WTC11 (cell line): ENCODE results near the gene NRXN3. TPM values are rescaled to one million over a fixed set of nuclear protein-coding genes. Genes with fewer than 3 reads are reported as not detected.

Source experiments
- ATAC-seq: fragments of 200-7000 bp; cut with Tn5 transposase; 2 replicates; pipeline ENCODE4 v1.10.0; 2021; ENCODE audit warnings: mild to moderate bottlenecking, moderate library complexity
- CTCF ChIA-PET: fragments of 300-600 bp; sonication (Branson Sonifier 250); formaldehyde crosslinking; loops from one replicate; lab custom pipeline; 2021; ENCODE audit warnings: antibody characterized with exemption; lab: Charles Lee
- POLR2A ChIA-PET: fragments of 350-600 bp; sonication (Branson Sonifier 250); formaldehyde crosslinking; loops from one replicate; lab custom pipeline; 2021; ENCODE audit warnings: antibody characterized with exemption; lab: Charles Lee
- DNase-seq: peaks from one replicate; pipeline ENCODE4 v3.0.0; 2021; ENCODE audit warnings: low spot score
- H3K27ac Mint-ChIP-seq: 2 replicates; pipeline ENCODE4 v1.8.0; 2021; ENCODE audit warnings: mixed read lengths
- H3K27me3 Mint-ChIP-seq: 2 replicates; pipeline ENCODE4 v1.8.0; 2021; ENCODE audit warnings: low read depth, mild to moderate bottlenecking, moderate library complexity, mixed read lengths
- H3K36me3 Mint-ChIP-seq: 2 replicates; pipeline ENCODE4 v1.8.0; 2021; ENCODE audit warnings: mixed read lengths
- H3K4me1 Mint-ChIP-seq: 2 replicates; pipeline ENCODE4 v1.8.0; 2022; ENCODE audit warnings: mixed read lengths
- H3K4me3 Mint-ChIP-seq: 2 replicates; pipeline ENCODE4 v1.8.0; 2021; ENCODE audit warnings: mild to moderate bottlenecking, moderate library complexity, mixed read lengths
- H3K9me3 Mint-ChIP-seq: 2 replicates; pipeline ENCODE4 v1.8.0; 2021; ENCODE audit warnings: mixed read lengths
- CBFB ChIP-seq: sonication (generic); formaldehyde crosslinking; IDR thresholded peaks from 2 replicates; pipeline ENCODE4 v1.8.1; 2022; ENCODE audit warnings: mild to moderate bottlenecking, low read depth, missing genetic modification reagents
- CREM ChIP-seq: sonication (generic); formaldehyde crosslinking; IDR thresholded peaks from 2 replicates; pipeline ENCODE4 v1.8.1; 2022; ENCODE audit warnings: mild to moderate bottlenecking, missing genetic modification reagents, moderate library complexity
- ELF4 ChIP-seq: sonication (generic); formaldehyde crosslinking; IDR thresholded peaks from 2 replicates; pipeline ENCODE4 v1.8.1; 2022; ENCODE audit warnings: low read depth, mild to moderate bottlenecking, moderate library complexity, missing genetic modification reagents
- EMX1 ChIP-seq: fragments of 250-450 bp; sonication (Bioruptor Pico); IDR thresholded peaks from 2 replicates; pipeline ENCODE4 v1.8.0; 2021; ENCODE audit warnings: mild to moderate bottlenecking
- ESRRA ChIP-seq: sonication (generic); formaldehyde crosslinking; IDR thresholded peaks from 2 replicates; pipeline ENCODE4 v1.8.1; 2022; ENCODE audit warnings: mild to moderate bottlenecking, missing genetic modification reagents, borderline replicate concordance
- FOXJ3 ChIP-seq: sonication (generic); formaldehyde crosslinking; IDR thresholded peaks from 2 replicates; pipeline ENCODE4 v1.9.0; 2021; ENCODE audit warnings: missing genetic modification reagents, mild to moderate bottlenecking, borderline replicate concordance
- FOXP1 ChIP-seq: sonication (generic); formaldehyde crosslinking; IDR thresholded peaks from 2 replicates; pipeline ENCODE4 v1.8.0; 2022; ENCODE audit warnings: missing genetic modification reagents, mild to moderate bottlenecking, moderate library complexity, borderline replicate concordance
- HMGA2 ChIP-seq: fragments of 250-450 bp; sonication (Bioruptor Pico); IDR thresholded peaks from 2 replicates; pipeline ENCODE4 v1.4.0; 2021; ENCODE audit warnings: mild to moderate bottlenecking, moderate library complexity
- JAZF1 ChIP-seq: fragments of 250-450 bp; sonication (Bioruptor Pico); IDR thresholded peaks from 2 replicates; pipeline ENCODE4 v1.9.0; 2021; ENCODE audit warnings: moderate library complexity, mild to moderate bottlenecking, inconsistent platforms
- KAT7 ChIP-seq: sonication (generic); formaldehyde crosslinking; IDR thresholded peaks from 2 replicates; pipeline ENCODE4 v1.8.1; 2023; ENCODE audit warnings: missing genetic modification reagents, mild to moderate bottlenecking, borderline replicate concordance
- NFE2L1 ChIP-seq: sonication (generic); formaldehyde crosslinking; IDR thresholded peaks from 2 replicates; pipeline ENCODE4 v1.8.1; 2023; ENCODE audit warnings: missing genetic modification reagents
- NR2C2 ChIP-seq: sonication (generic); formaldehyde crosslinking; IDR thresholded peaks from 2 replicates; pipeline ENCODE4 v1.8.0; 2022; ENCODE audit warnings: mild to moderate bottlenecking, missing genetic modification reagents
- OVOL2 ChIP-seq: fragments of 250-450 bp; sonication (Bioruptor Pico); IDR thresholded peaks from 2 replicates; pipeline ENCODE4 v1.9.0; 2021; ENCODE audit warnings: mild to moderate bottlenecking, borderline replicate concordance
- SMAD4 ChIP-seq: sonication (generic); formaldehyde crosslinking; IDR thresholded peaks from 2 replicates; pipeline ENCODE4 v1.8.0; 2022; ENCODE audit warnings: mild to moderate bottlenecking, missing genetic modification reagents
- SOX15 ChIP-seq: fragments of 250-450 bp; sonication (Bioruptor Pico); IDR thresholded peaks from 2 replicates; pipeline ENCODE4 v1.9.0; 2021; ENCODE audit warnings: mild to moderate bottlenecking
- SP1 ChIP-seq: sonication (generic); formaldehyde crosslinking; conservative IDR thresholded peaks from 2 replicates; pipeline ENCODE4 v1.8.1; 2022; ENCODE audit warnings: missing genetic modification reagents
- STAT6 ChIP-seq: sonication (generic); formaldehyde crosslinking; conservative IDR thresholded peaks from 2 replicates; pipeline ENCODE4 v1.8.1; 2023; ENCODE audit warnings: mild to moderate bottlenecking, low read depth, missing genetic modification reagents, moderate library complexity
- USF1 ChIP-seq: sonication (generic); formaldehyde crosslinking; IDR thresholded peaks from 2 replicates; pipeline ENCODE4 v1.8.0; 2022; ENCODE audit warnings: mild to moderate bottlenecking, missing genetic modification reagents
- ZBTB21 ChIP-seq: sonication (generic); formaldehyde crosslinking; IDR thresholded peaks from 2 replicates; pipeline ENCODE4 v1.8.1; 2023; ENCODE audit warnings: mild to moderate bottlenecking, missing genetic modification reagents, borderline replicate concordance
- ZNF121 ChIP-seq: sonication (generic); formaldehyde crosslinking; IDR thresholded peaks from 2 replicates; pipeline ENCODE4 v1.8.0; 2023; ENCODE audit warnings: missing genetic modification reagents
- ZNF138 ChIP-seq: sonication (generic); formaldehyde crosslinking; conservative IDR thresholded peaks from 2 replicates; pipeline ENCODE4 v1.8.1; 2022; ENCODE audit warnings: mild to moderate bottlenecking, moderate library complexity, missing genetic modification reagents
- ZNF671 ChIP-seq: fragments of 250-450 bp; sonication (Bioruptor Pico); IDR thresholded peaks from 2 replicates; pipeline ENCODE4 v1.8.0; 2021; ENCODE audit warnings: mild to moderate bottlenecking
- total RNA-seq: library from RNA; stranded (reverse); gene quantifications from 3 replicates; pipeline ENCODE4 v1.2.3, GENCODE V29; 2021
- TF ChIP-seq, protein P1 (sequence below): sonication (generic); formaldehyde crosslinking; IDR thresholded peaks from 2 replicates; pipeline ENCODE4 v1.8.1; 2022; ENCODE audit warnings: low read depth, missing genetic modification reagents, borderline replicate concordance
- TF ChIP-seq, protein P2 (sequence below): sonication (generic); formaldehyde crosslinking; IDR thresholded peaks from 2 replicates; pipeline ENCODE4 v1.8.0; 2023; ENCODE audit warnings: missing genetic modification reagents, mild to moderate bottlenecking, borderline replicate concordance

The NRXN3 gene
- total RNA-seq, 1 experiment from 2014 or later, result 3.0 TPM

DNA sequence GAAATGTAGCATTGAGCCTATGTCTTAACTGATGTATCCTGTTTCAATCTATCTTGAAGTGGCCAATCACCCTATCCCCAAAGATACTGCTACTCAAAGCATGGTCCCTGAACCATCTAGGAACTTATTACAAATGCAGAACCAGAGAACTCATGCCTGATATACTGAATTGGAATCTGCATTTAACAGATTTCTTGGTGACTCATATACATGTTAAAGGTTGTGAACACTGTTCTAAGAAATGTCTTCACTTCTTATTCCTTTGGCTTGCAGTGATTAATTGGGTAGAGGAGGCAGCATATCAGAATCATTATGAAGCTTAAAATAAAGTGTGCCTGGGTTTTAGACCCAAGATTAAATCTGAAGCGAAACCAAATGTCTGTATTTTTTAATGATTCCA lies 1245.6 kb downstream of the NRXN3 start:
- ChIA-PET CTCF (no interaction called here), POLR2A (no interaction called here)
- Mint-ChIP-seq H3K36me3 (peaks cover 3% of the 10 kb centered on the region; the same call in 1 of the 2 replicates), H3K27ac (no peak overlapping the region), H3K27me3 (no peaks in the 10 kb centered on the region), H3K4me1 (0 out of 2 replicates have a peak, but pooled peaks cover 3% of the 10 kb centered on the region), H3K9me3 (peaks cover 9% of the 10 kb centered on the region), H3K4me3 (no peak overlapping the region)
- TF ChIP-seq ZNF121 (CRISPR knock-in tag) (no peak), JAZF1 (CRISPR knock-in tag) (no peak), SP1 (CRISPR knock-in tag) (no peak), FOXP1 (no peak), EMX1 (CRISPR knock-in tag) (no peak), NR2C2 (CRISPR knock-in tag) (no peak), STAT6 (no peak), ZNF671 (CRISPR knock-in tag) (no peak), KAT7 (CRISPR knock-in tag) (no peak), HMGA2 (CRISPR knock-in tag) (no peak), ELF4 (CRISPR knock-in tag) (no peak), NFE2L1 (CRISPR knock-in tag) (no peak)
- TF ChIP-seq, protein P1, sequence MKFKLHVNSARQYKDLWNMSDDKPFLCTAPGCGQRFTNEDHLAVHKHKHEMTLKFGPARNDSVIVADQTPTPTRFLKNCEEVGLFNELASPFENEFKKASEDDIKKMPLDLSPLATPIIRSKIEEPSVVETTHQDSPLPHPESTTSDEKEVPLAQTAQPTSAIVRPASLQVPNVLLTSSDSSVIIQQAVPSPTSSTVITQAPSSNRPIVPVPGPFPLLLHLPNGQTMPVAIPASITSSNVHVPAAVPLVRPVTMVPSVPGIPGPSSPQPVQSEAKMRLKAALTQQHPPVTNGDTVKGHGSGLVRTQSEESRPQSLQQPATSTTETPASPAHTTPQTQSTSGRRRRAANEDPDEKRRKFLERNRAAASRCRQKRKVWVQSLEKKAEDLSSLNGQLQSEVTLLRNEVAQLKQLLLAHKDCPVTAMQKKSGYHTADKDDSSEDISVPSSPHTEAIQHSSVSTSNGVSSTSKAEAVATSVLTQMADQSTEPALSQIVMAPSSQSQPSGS (CRISPR knock-in tag), result no peak
- DNase-seq (no peak), ATAC-seq (no peak)

DNA sequence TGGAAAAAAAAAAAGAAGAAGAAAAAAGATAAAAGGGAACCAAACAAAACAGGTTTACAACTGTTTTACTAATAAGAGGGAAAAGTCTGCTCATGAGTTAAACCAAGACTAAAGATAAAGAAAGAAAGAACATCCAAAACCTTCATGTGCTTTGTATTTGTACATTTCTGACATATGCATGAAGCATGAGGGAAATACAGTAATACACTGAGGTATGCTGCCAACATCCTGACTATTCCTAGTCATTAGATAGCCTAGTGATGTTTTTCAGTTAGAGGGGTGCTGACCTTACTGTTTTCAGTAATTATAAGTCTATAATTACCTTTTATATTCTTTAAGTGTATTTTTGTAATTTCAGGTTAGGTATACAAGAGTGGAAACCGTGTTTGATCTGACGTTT lies 1247.8 kb downstream of the NRXN3 start:
- Mint-ChIP-seq H3K36me3 (peaks cover 6% of the 10 kb centered on the region; the same call in 1 of the 2 replicates), H3K27me3 (no peaks in the 10 kb centered on the region), H3K4me1 (0 out of 2 replicates have a peak, but pooled peaks cover 2% of the 10 kb centered on the region), H3K9me3 (peaks cover 13% of the 10 kb centered on the region), H3K4me3 (no peak overlapping the region), H3K27ac (no peak overlapping the region)
- TF ChIP-seq CREM (CRISPR knock-in tag) (no peak), SOX15 (CRISPR knock-in tag) (no peak), ELF4 (CRISPR knock-in tag) (no peak), NR2C2 (CRISPR knock-in tag) (no peak), FOXJ3 (no peak), FOXP1 (no peak), CBFB (no peak), ZNF671 (CRISPR knock-in tag) (no peak), USF1 (no peak), ZNF138 (CRISPR knock-in tag) (no peak), OVOL2 (CRISPR knock-in tag) (no peak), SMAD4 (CRISPR knock-in tag) (no peak), ESRRA (CRISPR knock-in tag) (no peak), ZBTB21 (CRISPR knock-in tag) (no peak)
- TF ChIP-seq, protein P2, sequence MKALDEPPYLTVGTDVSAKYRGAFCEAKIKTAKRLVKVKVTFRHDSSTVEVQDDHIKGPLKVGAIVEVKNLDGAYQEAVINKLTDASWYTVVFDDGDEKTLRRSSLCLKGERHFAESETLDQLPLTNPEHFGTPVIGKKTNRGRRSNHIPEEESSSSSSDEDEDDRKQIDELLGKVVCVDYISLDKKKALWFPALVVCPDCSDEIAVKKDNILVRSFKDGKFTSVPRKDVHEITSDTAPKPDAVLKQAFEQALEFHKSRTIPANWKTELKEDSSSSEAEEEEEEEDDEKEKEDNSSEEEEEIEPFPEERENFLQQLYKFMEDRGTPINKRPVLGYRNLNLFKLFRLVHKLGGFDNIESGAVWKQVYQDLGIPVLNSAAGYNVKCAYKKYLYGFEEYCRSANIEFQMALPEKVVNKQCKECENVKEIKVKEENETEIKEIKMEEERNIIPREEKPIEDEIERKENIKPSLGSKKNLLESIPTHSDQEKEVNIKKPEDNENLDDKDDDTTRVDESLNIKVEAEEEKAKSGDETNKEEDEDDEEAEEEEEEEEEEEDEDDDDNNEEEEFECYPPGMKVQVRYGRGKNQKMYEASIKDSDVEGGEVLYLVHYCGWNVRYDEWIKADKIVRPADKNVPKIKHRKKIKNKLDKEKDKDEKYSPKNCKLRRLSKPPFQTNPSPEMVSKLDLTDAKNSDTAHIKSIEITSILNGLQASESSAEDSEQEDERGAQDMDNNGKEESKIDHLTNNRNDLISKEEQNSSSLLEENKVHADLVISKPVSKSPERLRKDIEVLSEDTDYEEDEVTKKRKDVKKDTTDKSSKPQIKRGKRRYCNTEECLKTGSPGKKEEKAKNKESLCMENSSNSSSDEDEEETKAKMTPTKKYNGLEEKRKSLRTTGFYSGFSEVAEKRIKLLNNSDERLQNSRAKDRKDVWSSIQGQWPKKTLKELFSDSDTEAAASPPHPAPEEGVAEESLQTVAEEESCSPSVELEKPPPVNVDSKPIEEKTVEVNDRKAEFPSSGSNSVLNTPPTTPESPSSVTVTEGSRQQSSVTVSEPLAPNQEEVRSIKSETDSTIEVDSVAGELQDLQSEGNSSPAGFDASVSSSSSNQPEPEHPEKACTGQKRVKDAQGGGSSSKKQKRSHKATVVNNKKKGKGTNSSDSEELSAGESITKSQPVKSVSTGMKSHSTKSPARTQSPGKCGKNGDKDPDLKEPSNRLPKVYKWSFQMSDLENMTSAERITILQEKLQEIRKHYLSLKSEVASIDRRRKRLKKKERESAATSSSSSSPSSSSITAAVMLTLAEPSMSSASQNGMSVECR, result no peak
- TF ChIP-seq, protein P1 (CRISPR knock-in tag), result no peak
- POLR2A ChIA-PET, result no interaction called here
- DNase-seq (no peak), ATAC-seq (no peak)
- CTCF ChIA-PET, result no interaction called here
